ENCODE results near the gene OLFM1. TPM values are rescaled to one million over a fixed set of nuclear protein-coding genes. Genes with fewer than 3 reads are reported as not detected.
A peak's percentile ranks its signal among the peaks of the same experiment; 100 is the strongest.

Gene OLFM1
- total RNA-seq, 4 donors from 2014 or later, result 5.3 to 15.0 (median 8.6) TPM

DNA sequence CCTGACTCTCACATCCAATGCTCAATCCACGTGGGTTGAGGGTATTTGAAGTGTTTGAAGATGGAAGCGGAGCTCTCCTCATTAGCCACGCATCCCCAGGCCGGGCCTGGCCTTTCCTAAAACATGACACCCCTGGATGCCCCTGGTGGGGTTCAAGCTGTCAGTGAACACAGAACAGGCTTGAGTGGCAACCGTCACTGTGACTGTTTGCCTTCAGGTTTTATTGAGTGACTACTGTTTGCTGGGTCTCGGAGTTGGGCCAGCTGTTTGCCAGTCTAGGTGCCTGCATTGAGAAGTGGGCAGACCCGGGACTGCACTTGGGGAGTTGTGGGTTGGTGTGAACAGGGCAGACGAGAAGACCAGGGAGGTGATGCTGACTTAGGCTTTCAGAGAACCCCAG, 7.8 kb upstream of the OLFM1 start:
- no peak overlapping the region for H3K4me3 ChIP-seq (ENCODE audit: low read depth, poor library complexity, severe bottlenecking)
- no peak for TF ChIP-seq POLR2A (IDR thresholded peaks at IDR 0.05)
- no peak for TF ChIP-seq CTCF (IDR thresholded peaks at IDR 0.05)
- 87 to 89% methylated on average over 8 of the region's 8 CpGs for WGBS, 2 donors
- intact Hi-C loops (cut with DNase I; ENCODE audit: low total_unique reads), result loop anchor here (5.0 kb wide), 1 partner anchor 673 kb away; no protein-coding TSS in a partner anchor
- DNase-seq (ENCODE audit: low spot score in 2 of 2), result peak in 1 of 2 donors; percentile 54

- intact Hi-C loops (cut with DNase I; ENCODE audit: low total_unique reads), result no loop called here
- no peak for TF ChIP-seq POLR2A (IDR thresholded peaks at IDR 0.05)
- no peak for TF ChIP-seq CTCF (IDR thresholded peaks at IDR 0.05)
- WGBS, 2 donors, result 86 to 88% methylated on average over 26 of the region's 26 CpGs
- no peak overlapping the region for H3K4me3 ChIP-seq (ENCODE audit: low read depth, poor library complexity, severe bottlenecking)
- peak in 1 of 2 donors; percentile 79 for DNase-seq (ENCODE audit: low spot score in 2 of 2)
These were observed 6.9 kb upstream of the OLFM1 start for GRCh38 chr9:135080286-135081263.

DNA sequence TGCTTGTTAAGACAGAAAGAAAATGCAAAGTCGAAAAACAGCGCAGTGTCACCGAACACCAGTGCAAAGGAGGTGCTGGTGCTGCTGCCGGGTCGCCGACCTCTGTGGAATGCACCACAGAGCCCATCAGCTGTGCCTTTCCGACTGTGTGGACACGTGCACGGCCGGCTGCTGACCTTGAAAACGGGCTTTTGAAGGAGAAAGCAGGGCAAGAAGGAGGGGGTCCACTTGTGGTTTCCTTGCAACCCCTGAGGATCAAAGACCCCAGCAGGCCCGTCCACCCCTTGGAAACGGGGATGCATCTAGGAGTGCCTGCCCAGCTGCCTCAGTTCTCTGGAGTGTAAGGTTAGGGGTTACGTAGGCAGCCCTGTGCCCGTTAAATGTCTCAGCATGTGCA, 6.2 kb upstream of the OLFM1 start:
- intact Hi-C loops (cut with DNase I; ENCODE audit: low total_unique reads), result no loop called here
- DNase-seq (ENCODE audit: low spot score in 2 of 2), result peak in 1 of 2 donors; percentile 68
- no peak overlapping the region for H3K4me3 ChIP-seq (ENCODE audit: low read depth, poor library complexity, severe bottlenecking)
- WGBS, 2 donors, result 93 to 94% methylated on average over 13 to 15 of the region's 15 CpGs
- TF ChIP-seq POLR2A (IDR thresholded peaks at IDR 0.05), result no peak
- TF ChIP-seq CTCF (IDR thresholded peaks at IDR 0.05), result no peak

GRCh38 chr9:135081731-135082130, 5.7 kb upstream of the OLFM1 start:
- 92 to 93% methylated on average over 12 to 16 of the region's 16 CpGs for WGBS, 2 donors
- intact Hi-C loops (cut with DNase I; ENCODE audit: low total_unique reads), result no loop called here
- no peak overlapping the region for H3K4me3 ChIP-seq (ENCODE audit: low read depth, poor library complexity, severe bottlenecking)
- peak in 1 of 2 donors; percentile 72 for DNase-seq (ENCODE audit: low spot score in 2 of 2)
- TF ChIP-seq CTCF (IDR thresholded peaks at IDR 0.05) (no peak), POLR2A (IDR thresholded peaks at IDR 0.05) (no peak)

DNA sequence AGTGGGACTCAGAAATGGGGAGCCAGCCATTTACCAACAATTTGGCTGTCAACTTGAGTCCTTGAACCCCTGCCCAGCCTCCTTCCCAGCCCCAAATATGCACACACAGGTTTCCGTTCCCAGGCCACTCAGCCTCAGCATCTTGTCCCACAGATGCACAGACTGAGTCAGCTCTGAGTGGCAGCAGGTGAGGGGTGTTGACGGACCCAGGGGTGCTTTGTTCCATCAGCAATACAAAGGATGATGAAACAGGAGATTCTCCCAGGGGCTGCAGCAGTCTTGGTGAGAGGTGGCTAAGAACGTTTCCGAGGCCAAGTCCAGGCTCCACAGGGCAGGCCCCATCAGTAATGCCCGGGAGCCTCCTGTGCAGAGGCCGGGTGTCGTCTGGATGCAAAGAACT, 4.9 kb upstream of the OLFM1 start:
- 79 to 80% methylated on average over 7 of the region's 7 CpGs for WGBS, 2 donors

More for the DNA sequence above, 4.9 kb upstream of the OLFM1 start:
- DNase-seq (ENCODE audit: low spot score in 2 of 2), result peak in 1 of 2 donors; percentile 49
- intact Hi-C loops (cut with DNase I; ENCODE audit: low total_unique reads), result no loop called here
- no peak for TF ChIP-seq CTCF (IDR thresholded peaks at IDR 0.05)
- no peak for TF ChIP-seq POLR2A (IDR thresholded peaks at IDR 0.05)
- H3K4me3 ChIP-seq (ENCODE audit: low read depth, poor library complexity, severe bottlenecking), result no peak overlapping the region

Data from lower leg skin (tissue), 4 donors.